LNCaP clone FGC (cell line): ENCODE data around the gene JAG1.

Experiments
- DNase-seq: peaks from one replicate; pipeline ENCODE4 v3.0.0-alpha.2; 2011; ENCODE audit warnings: low read depth
- H3K4me3 ChIP-seq: 2 replicates; pipeline ENCODE4 v1.5.1; 2011; ENCODE audit warnings: mild to moderate bottlenecking, low read depth, low read length, control low read depth
- TF ChIP-seq, protein P1 (sequence below): IDR thresholded peaks from 2 replicates; pipeline ENCODE4 v1.5.1; 2012; ENCODE audit warnings: mild to moderate bottlenecking; ENCODE audit not compliant: control insufficient read depth, insufficient read depth; ENCODE audit errors: extremely low read depth

JAG1 gene

DNA sequence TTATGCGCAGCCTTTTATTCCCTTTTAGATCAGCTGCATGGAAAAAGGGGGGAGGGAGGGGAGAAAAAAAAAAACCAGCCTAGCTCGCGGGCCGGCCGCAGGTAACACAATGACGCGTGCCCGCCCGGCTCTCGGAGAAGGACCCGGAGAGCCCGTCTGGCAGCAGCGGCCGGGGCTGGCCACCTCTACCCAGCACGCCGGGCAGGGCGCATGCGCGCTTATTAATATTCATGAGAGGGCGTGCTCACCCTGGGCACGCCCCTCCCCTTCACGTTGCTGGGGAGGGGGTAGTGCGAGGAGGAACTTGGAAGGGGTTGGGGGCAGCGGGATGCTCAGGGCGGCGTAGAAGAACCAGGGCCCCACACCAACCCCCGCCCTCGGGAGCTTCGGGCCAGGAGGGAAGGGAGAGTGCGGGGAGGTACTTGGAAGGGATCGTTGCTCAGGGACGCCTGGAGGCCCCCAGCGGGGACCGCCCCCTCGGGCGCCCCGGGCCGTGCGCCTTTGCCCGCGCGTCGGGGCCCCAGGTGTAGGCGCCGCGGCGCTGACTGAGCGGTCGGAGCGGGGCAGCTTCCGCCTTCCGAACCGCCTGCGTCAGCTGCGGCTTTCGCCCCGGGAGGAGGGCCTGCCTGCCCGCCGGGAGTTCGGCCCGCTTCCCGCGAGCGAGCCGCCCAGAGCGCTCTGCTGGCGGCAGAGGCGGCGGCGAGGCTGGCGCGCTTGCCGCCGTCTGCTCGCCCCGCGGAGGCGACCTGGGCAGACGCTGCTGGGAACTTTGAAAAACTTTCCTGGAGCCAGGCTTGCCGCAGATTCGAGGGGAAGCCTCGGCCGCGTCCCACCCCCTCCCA lies at the start of gene JAG1:
JAG1 (minus strand) TSS at position 158 of the 842 bp plus-strand sequence. CDS start 469 bp downstream, outside the sequence.
- TF ChIP-seq, protein P1, sequence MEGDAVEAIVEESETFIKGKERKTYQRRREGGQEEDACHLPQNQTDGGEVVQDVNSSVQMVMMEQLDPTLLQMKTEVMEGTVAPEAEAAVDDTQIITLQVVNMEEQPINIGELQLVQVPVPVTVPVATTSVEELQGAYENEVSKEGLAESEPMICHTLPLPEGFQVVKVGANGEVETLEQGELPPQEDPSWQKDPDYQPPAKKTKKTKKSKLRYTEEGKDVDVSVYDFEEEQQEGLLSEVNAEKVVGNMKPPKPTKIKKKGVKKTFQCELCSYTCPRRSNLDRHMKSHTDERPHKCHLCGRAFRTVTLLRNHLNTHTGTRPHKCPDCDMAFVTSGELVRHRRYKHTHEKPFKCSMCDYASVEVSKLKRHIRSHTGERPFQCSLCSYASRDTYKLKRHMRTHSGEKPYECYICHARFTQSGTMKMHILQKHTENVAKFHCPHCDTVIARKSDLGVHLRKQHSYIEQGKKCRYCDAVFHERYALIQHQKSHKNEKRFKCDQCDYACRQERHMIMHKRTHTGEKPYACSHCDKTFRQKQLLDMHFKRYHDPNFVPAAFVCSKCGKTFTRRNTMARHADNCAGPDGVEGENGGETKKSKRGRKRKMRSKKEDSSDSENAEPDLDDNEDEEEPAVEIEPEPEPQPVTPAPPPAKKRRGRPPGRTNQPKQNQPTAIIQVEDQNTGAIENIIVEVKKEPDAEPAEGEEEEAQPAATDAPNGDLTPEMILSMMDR = no peak
- DNase-seq = peak; percentile 75
- H3K4me3 ChIP-seq = peak within 1 kb of the TSS; percentile 79

DNA sequence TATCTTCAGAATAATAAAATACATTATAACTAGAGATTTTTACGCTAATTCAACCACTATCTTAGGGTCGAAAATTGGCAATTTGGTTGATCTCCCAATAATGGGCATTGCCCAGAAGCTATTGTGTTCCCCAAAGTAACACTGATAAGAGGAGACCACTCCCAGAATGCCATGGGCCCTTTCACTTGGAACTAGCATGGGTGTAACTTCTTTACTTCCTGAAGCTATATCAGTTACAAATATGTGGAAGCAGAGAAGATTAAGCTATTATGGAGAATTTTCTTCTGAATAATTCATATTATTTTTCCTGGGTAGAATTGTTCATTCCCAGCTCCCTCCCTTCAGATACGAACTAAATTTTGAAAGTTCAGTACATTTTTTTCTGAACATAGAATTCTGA lies 48.2 kb upstream of the JAG1 start:
- TF ChIP-seq, protein P1 = no peak
- no peak for DNase-seq
- no peak overlapping the region for H3K4me3 ChIP-seq

DNA sequence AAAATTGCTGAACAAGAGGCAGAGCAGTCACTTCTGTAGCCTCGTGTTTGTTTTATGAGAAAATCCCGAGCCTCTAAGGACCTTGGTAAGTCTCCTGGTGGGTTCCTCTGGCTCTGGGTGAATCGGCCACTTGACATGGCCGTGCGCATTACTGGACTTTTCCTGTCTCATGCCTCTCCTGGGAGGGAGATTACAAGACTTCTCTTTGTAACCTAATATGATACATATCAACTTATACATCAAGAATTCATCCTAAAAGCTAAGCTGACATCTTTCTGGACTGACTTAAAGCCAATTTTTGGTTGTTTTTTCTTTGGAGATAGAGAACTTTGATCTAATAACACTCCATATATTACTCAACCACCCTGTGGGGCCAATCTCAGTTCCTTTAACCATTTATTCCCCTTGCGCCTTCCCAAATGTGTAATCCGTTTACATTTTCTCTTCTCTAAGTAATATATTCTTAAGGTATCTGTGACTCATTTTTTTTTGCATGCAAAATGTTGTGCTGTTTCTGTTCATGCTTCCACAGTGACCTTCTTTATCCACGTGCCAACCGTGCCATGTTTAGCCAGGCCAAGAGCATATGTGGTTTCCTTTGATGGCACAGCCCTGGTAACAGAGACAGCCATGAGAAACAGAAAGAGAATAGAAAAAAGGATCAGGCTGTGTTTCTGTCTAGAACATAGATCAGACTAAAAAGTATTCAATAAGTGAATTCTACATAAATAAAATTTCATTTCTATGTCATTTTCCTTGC lies 47.5 kb upstream of the JAG1 start:
- DNase-seq = no peak
- H3K4me3 ChIP-seq = no peak overlapping the region
- TF ChIP-seq, protein P1 = no peak

DNA sequence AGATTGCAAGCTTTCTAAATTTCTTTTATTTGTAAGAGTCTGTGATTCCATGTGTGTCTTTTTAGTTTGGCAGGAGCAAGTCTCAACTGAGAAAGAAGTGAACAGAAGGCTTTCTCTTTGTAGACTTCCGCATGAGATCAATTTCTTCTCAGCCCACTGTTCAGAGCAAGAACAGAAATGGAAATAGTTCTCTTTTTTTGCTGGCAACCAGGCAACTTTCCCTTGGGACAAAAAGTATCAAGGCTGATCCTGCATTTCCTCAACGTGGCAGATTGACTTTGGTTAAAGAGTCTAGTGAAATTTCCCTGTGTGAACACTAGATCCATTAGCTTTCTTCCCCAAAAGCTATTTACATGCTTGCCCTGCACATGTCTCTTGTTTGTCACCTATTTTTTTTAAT lies 46.8 kb upstream of the JAG1 start:
- H3K4me3 ChIP-seq = no peak overlapping the region
- TF ChIP-seq, protein P1 = no peak
- no peak for DNase-seq

DNA sequence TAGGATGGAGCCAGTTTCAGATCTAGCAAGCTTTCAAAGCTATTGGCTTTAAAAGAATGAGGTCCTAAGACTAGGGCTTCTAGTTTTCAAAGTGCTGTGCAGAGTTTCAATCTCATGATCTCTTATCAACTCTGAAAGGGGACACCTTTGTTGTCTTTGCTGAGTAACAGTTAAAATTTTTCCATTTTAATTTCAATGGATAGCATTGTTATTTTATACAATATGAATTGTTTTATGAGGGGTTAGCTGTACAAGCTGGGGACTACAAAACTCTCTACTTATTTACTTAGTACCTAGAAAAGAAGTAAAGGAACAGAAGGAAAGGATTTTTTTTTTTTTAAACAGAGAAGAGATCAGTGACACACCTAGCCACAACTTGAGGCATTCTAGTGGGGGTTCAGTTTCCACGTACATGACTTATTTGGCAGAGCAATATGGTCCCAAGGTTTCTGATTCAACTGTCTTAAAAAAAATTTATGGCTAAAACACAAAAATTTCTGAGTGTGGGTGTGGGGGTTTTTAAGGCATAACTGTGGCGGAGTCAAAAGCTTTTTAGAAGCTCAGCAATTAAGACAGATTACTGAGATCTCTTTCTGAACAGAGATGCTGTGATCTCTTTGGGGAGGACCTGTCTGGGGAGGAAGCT lies 46.1 kb upstream of the JAG1 start:
- H3K4me3 ChIP-seq = no peak overlapping the region
- TF ChIP-seq, protein P1 = no peak
- DNase-seq = no peak

DNA sequence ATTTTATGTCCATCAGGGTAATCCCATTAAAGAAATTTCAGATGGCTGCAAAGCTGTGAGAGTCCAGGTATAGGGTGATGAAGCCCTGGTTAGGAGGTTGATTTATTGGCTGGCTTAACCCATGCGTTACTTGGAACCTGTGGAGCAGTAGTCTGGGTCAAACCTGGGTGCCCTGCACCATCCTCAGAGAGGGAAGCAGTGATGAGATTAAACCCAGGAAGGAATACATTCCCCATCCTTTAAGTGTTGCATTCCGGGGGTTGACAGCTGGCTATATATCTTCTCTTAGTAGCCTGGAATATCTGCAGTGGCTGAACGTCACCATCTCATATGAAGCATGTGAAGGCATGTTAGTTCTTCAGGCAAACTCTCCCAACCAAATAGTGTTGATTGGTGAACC lies 44.9 kb upstream of the JAG1 start:
- TF ChIP-seq, protein P1 = no peak
- no peak for DNase-seq

More for the DNA sequence above, 44.9 kb upstream of the JAG1 start:
- H3K4me3 ChIP-seq = no peak overlapping the region
